Measurements from ENCODE around the gene IPO13.

Gene IPO13

GRCh38 chr1:43931711-43932660 lies 14.8 kb upstream of the IPO13 start:
- TF ChIP-seq CTCF (IDR thresholded peaks at IDR 0.05; ENCODE audit: insufficient read depth, low read length, missing control alignments): no peak
- no peak overlapping the region for H3K4me3 ChIP-seq (ENCODE audit: low read depth, low read length)
- CTCF ChIA-PET: interaction anchor here (1.1 to 14.4 kb wide), 7 partner anchors 10 to 169 kb away, joined by 3 to 1004 read pairs (median 64); partner anchors contain the start of gene IPO13
- POLR2A ChIA-PET: no interaction called here
- DNase-seq (ENCODE audit: low read depth, low spot score): no peak

GRCh38 chr1:43932786-43933385 lies 13.9 kb upstream of the IPO13 start:
- H3K4me3 ChIP-seq (ENCODE audit: low read depth, low read length): peak overlapping the region; percentile 47
- ChIA-PET POLR2A (interaction anchor here (1.4 to 1.6 kb wide), 2 partner anchors 11 to 170 kb away, joined by 3 read pairs; no protein-coding TSS in a partner anchor), CTCF (interaction anchor here (1.0 to 14.4 kb wide), 10 partner anchors 11 to 170 kb away, joined by 3 to 1004 read pairs (median 41); partner anchors contain the start of gene IPO13)
- DNase-seq (ENCODE audit: low read depth, low spot score): no peak
- no peak for TF ChIP-seq CTCF (IDR thresholded peaks at IDR 0.05; ENCODE audit: insufficient read depth, low read length, missing control alignments)

- peak within 1 kb of the TSS; percentile 47 for H3K4me3 ChIP-seq (ENCODE audit: low read depth, low read length)
- no peak for DNase-seq (ENCODE audit: low read depth, low spot score)
- POLR2A ChIA-PET: interaction anchor here (1.4 to 1.6 kb wide), 2 partner anchors 12 to 170 kb away, joined by 3 read pairs; no protein-coding TSS in a partner anchor
- no peak for TF ChIP-seq CTCF (IDR thresholded peaks at IDR 0.05; ENCODE audit: insufficient read depth, low read length, missing control alignments)
- CTCF ChIA-PET: interaction anchor here (0.7 to 14.4 kb wide), 45 partner anchors 11 to 705 kb away, joined by 3 to 1004 read pairs (median 9); partner anchors contain the start of genes ATP6V0B, IPO13, KDM4A and PTPRF
These were observed 13.2 kb upstream of the IPO13 start, which contains the start of gene ARTN for GRCh38 chr1:43933386-43934100. Gene ARTN, plus strand, starts transcription at chr1:43933801. Its CDS starts 1,856 bp downstream, at chr1:43935657.

DNA sequence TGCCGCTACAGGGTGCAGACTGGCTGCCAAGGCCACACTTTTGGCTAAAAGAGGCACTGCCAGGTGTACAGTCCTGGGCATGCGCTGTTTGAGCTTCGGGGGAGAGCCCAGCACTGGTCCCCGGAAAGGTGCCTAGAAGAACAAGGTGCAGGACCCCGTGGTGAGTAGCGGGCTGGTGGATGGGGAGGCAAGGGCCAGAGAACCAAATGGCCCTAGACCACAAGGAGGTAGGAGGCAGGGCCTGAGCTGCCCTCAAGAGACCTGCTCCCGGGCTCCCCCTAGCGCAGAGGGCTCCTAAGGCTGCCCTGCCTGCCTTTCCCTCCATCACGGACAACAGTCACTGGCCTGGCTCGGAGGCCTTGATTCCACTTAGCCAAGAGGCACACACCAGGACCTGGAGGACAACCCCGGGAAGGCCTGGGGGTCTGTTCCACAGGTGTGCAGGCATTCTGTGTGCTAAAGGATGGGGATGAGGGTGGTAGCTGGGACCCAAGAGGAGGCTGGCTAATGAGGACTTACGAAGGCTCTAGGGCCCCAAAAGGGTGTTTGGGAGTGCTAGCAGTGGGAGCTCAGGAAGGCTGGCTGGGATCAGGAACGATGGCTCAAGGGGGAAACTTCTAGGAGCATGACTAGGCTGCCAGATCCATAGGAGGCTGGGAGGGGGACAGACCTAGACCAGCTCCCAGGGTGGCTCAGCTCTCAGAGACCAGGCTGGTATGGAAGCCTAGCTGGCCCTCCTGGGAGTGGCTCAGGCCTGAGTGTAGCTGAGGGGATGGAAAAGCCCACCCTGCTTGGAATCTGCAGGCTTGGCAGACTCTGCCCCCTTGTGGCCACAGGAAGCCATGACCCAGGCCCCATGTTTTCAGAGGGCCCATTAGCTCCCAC lies 12.4 kb upstream of the IPO13 start:
- ChIA-PET POLR2A (interaction anchor here (1.4 to 1.6 kb wide), 3 partner anchors 13 to 171 kb away, joined by 3 to 13 read pairs (median 3); no protein-coding TSS in a partner anchor), CTCF (interaction anchor here (0.6 to 14.4 kb wide), 79 partner anchors 12 to 708 kb away, joined by 3 to 1004 read pairs (median 6); partner anchors contain the start of genes ATP6V0B, DPH2, HYI and IPO13)
- H3K4me3 ChIP-seq (ENCODE audit: low read depth, low read length): no peak overlapping the region
- peak; percentile 94 for TF ChIP-seq CTCF (IDR thresholded peaks at IDR 0.05; ENCODE audit: insufficient read depth, low read length, missing control alignments)
- no peak for DNase-seq (ENCODE audit: low read depth, low spot score)

DNA sequence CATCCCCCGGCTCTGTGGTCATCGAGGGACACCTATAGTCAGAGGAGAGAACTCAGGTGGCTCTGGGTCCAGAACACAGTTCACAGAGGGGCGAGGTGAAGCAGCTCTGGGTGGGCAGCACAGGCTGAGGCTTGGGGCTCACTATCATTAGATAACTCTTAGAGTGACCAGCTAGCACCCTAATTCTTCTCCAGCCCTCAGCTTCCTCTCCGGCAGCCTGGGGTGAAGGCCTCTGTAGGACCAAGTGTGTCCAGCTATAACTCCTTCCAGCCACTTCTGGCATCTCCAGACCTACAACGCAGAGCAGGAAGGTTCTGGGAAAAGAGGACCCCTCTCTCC lies 11.8 kb upstream of the IPO13 start:
- no peak for TF ChIP-seq CTCF (IDR thresholded peaks at IDR 0.05; ENCODE audit: insufficient read depth, low read length, missing control alignments)
- H3K4me3 ChIP-seq (ENCODE audit: low read depth, low read length): no peak overlapping the region

More for the DNA sequence above, 11.8 kb upstream of the IPO13 start:
- CTCF ChIA-PET: interaction anchor here (0.6 to 14.4 kb wide), 73 partner anchors 12 to 708 kb away, joined by 3 to 1004 read pairs (median 6); partner anchors contain the start of genes ATP6V0B, DPH2, HYI and IPO13
- POLR2A ChIA-PET: interaction anchor here (1.4 kb wide), 1 partner anchor 171 kb away, joined by 13 read pairs; no protein-coding TSS in a partner anchor
- DNase-seq (ENCODE audit: low read depth, low spot score): no peak
